ENCODE results near the gene SV2C. TPM values are rescaled to one million over a fixed set of nuclear protein-coding genes. Genes with fewer than 3 reads are reported as not detected.

SV2C gene
- total RNA-seq, 1 donor from 2014 or later, result 0.15 TPM

DNA sequence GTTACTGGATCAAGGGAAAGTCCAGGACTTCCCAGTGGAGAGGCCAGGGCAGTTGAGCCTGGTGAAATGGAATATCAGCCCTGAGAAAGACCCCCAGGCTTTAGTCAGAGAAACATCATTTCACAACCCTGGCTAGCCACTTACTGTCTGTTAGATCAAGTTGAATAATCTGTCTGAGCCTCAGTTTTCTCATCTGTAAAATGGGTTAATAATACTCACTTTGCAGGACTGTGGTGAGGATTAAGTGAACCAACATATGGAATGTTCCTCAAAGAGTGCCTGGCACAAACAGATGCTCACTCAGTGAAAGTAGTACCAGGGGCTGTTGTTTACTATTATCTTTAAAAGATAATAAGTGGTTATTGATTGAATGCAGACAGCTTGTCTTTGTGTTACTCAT is 110.5 kb downstream of the SV2C start:
- Mint-ChIP-seq H3K27ac (ENCODE audit: unreplicated experiment) (no peak overlapping the region), H3K27me3 (ENCODE audit: unreplicated experiment) (no peaks in the 10 kb centered on the region), H3K4me3 (ENCODE audit: unreplicated experiment) (no peak overlapping the region), H3K4me1 (ENCODE audit: unreplicated experiment) (peaks cover 7% of the 10 kb centered on the region), H3K9me3 (ENCODE audit: unreplicated experiment) (no peaks in the 10 kb centered on the region), H3K36me3 (ENCODE audit: low read depth, unreplicated experiment) (no peaks in the 10 kb centered on the region)
- TF ChIP-seq CTCF (IDR thresholded peaks at IDR 0.05; ENCODE audit: unreplicated experiment), result no peak
- no peak for DNase-seq (ENCODE audit: low spot score)

GRCh38 chr5:76194340-76194739 is 111.2 kb downstream of the SV2C start:
- TF ChIP-seq CTCF (IDR thresholded peaks at IDR 0.05; ENCODE audit: unreplicated experiment), result no peak
- H3K27ac Mint-ChIP-seq (ENCODE audit: unreplicated experiment), result no peak overlapping the region
- no peak for DNase-seq (ENCODE audit: low spot score)
- no peak overlapping the region for H3K4me3 Mint-ChIP-seq (ENCODE audit: unreplicated experiment)
- H3K36me3 Mint-ChIP-seq (ENCODE audit: low read depth, unreplicated experiment), result no peaks in the 10 kb centered on the region
- H3K27me3 Mint-ChIP-seq (ENCODE audit: unreplicated experiment), result no peaks in the 10 kb centered on the region
- H3K4me1 Mint-ChIP-seq (ENCODE audit: unreplicated experiment), result peaks cover 11% of the 10 kb centered on the region
- no peaks in the 10 kb centered on the region for H3K9me3 Mint-ChIP-seq (ENCODE audit: unreplicated experiment)

DNA sequence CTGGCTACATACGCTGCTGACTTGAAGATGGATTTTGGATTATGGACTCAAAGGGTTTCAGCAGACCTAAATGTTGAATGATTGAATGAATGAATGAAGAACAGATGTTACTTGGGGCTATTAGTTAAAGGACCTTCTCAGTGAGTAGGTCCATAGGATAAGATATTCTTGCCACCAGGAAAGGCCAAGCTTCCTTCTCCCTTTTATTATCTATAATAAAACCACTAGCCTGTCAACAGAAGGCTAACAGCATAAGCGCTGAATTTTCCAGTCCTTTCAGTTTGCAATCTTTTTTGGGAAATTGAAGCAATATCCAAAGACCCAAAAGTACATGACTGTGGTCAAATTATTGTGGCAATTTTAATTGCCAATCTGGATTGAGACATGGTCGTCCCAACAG is 113.3 kb downstream of the SV2C start:
- no peak for TF ChIP-seq CTCF (IDR thresholded peaks at IDR 0.05; ENCODE audit: unreplicated experiment)
- no peak for DNase-seq (ENCODE audit: low spot score)
- Mint-ChIP-seq H3K27ac (ENCODE audit: unreplicated experiment) (no peak overlapping the region), H3K27me3 (ENCODE audit: unreplicated experiment) (no peaks in the 10 kb centered on the region), H3K4me1 (ENCODE audit: unreplicated experiment) (peaks cover 18% of the 10 kb centered on the region), H3K36me3 (ENCODE audit: low read depth, unreplicated experiment) (no peaks in the 10 kb centered on the region), H3K4me3 (ENCODE audit: unreplicated experiment) (no peak overlapping the region), H3K9me3 (ENCODE audit: unreplicated experiment) (no peaks in the 10 kb centered on the region)

- Mint-ChIP-seq H3K36me3 (ENCODE audit: low read depth, unreplicated experiment) (no peaks in the 10 kb centered on the region), H3K27ac (ENCODE audit: unreplicated experiment) (peak overlapping the region; percentile 77), H3K4me1 (ENCODE audit: unreplicated experiment) (peaks cover 18% of the 10 kb centered on the region), H3K27me3 (ENCODE audit: unreplicated experiment) (no peaks in the 10 kb centered on the region), H3K4me3 (ENCODE audit: unreplicated experiment) (no peak overlapping the region), H3K9me3 (ENCODE audit: unreplicated experiment) (no peaks in the 10 kb centered on the region)
- TF ChIP-seq CTCF (IDR thresholded peaks at IDR 0.05; ENCODE audit: unreplicated experiment), result no peak
- DNase-seq (ENCODE audit: low spot score), result no peak
Measured at GRCh38 chr5:76196886-76197489, 113.8 kb downstream of the SV2C start.

DNA sequence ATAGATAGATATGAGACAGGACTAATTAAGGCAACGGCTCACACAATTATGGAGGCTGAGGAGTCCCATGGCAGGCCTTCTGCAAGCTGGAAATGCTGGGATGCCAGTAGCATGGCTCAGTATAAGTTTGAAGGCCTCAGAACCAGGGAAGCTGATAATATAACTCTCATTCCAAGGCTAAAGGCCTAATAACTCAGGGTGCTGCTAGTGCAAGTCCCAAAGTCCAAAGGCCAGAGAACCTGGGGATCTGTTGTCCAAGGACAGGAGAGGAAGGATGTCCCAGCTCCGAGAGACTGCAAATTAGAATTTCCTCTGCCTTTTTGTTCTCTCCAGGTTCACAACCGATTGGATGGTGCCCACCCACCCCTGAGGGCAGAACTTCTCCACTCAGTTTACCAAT is 114.5 kb downstream of the SV2C start:
- Mint-ChIP-seq H3K4me1 (ENCODE audit: unreplicated experiment) (peaks cover 18% of the 10 kb centered on the region), H3K9me3 (ENCODE audit: unreplicated experiment) (no peaks in the 10 kb centered on the region), H3K4me3 (ENCODE audit: unreplicated experiment) (no peak overlapping the region), H3K27me3 (ENCODE audit: unreplicated experiment) (no peaks in the 10 kb centered on the region), H3K36me3 (ENCODE audit: low read depth, unreplicated experiment) (no peaks in the 10 kb centered on the region), H3K27ac (ENCODE audit: unreplicated experiment) (no peak overlapping the region)
- no peak for TF ChIP-seq CTCF (IDR thresholded peaks at IDR 0.05; ENCODE audit: unreplicated experiment)
- no peak for DNase-seq (ENCODE audit: low spot score)
